ENCODE results near the gene PDS5A. TPM values are rescaled to one million over a fixed set of nuclear protein-coding genes. Genes with fewer than 3 reads are reported as not detected.
"Not testable (repeated sequence)": the region's sequence is repeated elsewhere in the genome, so short reads cannot be mapped to it uniquely, and the experiment has no call there.

The PDS5A gene
- total RNA-seq, 1 donor from 2014 or later, result 74.8 TPM

GRCh38 chr4:39820186-39820585 is 157.5 kb downstream of the PDS5A start:
- H3K9me3 ChIP-seq, result no peaks in the 10 kb centered on the region
- no peak overlapping the region for H3K27ac ChIP-seq
- no peak for TF ChIP-seq CTCF (IDR thresholded peaks at IDR 0.05)
- H3K27me3 ChIP-seq (ENCODE audit: low read depth), result no peaks in the 10 kb centered on the region
- H3K4me3 ChIP-seq, result no peak overlapping the region
- peaks cover 22% of the 10 kb centered on the region for H3K36me3 ChIP-seq
- intact Hi-C loops (cut with DNase I), result no loop called here
- H3K4me1 ChIP-seq, result no peaks in the 10 kb centered on the region
- no peak for DNase-seq
- ATAC-seq, result no peak

GRCh38 chr4:39818646-39819045 is 159.1 kb downstream of the PDS5A start:
- H3K4me1 ChIP-seq, result no peaks in the 10 kb centered on the region
- no peaks in the 10 kb centered on the region for H3K27me3 ChIP-seq (ENCODE audit: low read depth)
- no peak for ATAC-seq
- peaks cover 10% of the 10 kb centered on the region for H3K36me3 ChIP-seq
- no peak overlapping the region for H3K4me3 ChIP-seq
- intact Hi-C loops (cut with DNase I), result no loop called here
- H3K27ac ChIP-seq, result no peak overlapping the region
- DNase-seq, result no peak
- TF ChIP-seq CTCF (IDR thresholded peaks at IDR 0.05), result no peak
- no peaks in the 10 kb centered on the region for H3K9me3 ChIP-seq

- Histone ChIP-seq H3K27me3 (ENCODE audit: low read depth) (no peaks in the 10 kb centered on the region), H3K4me1 (no peaks in the 10 kb centered on the region), H3K27ac (no peak overlapping the region), H3K4me3 (no peak overlapping the region), H3K9me3 (no peaks in the 10 kb centered on the region), H3K36me3 (no peaks in the 10 kb centered on the region)
- DNase-seq (no peak), ATAC-seq (no peak)
- TF ChIP-seq CTCF (IDR thresholded peaks at IDR 0.05), result no peak
- intact Hi-C loops (cut with DNase I), result no loop called here
Measured at GRCh38 chr4:39814403-39815185, 163.1 kb downstream of the PDS5A start.

- H3K27me3 ChIP-seq (ENCODE audit: low read depth); DNase-seq; H3K36me3 ChIP-seq; H3K9me3 ChIP-seq; H3K4me1 ChIP-seq; intact Hi-C loops (cut with DNase I); ATAC-seq; H3K27ac ChIP-seq; H3K4me3 ChIP-seq: not testable (repeated sequence)
Measured at GRCh38 chr4:39813761-39814160, 163.9 kb downstream of the PDS5A start.

GRCh38 chr4:39813033-39813432 is 164.7 kb downstream of the PDS5A start:
- H3K27me3 ChIP-seq (ENCODE audit: low read depth); DNase-seq; H3K4me3 ChIP-seq; ATAC-seq; H3K36me3 ChIP-seq; H3K4me1 ChIP-seq; H3K9me3 ChIP-seq; H3K27ac ChIP-seq; intact Hi-C loops (cut with DNase I): not testable (repeated sequence)

GRCh38 chr4:39812500-39812899 is 165.2 kb downstream of the PDS5A start:
- TF ChIP-seq CTCF (IDR thresholded peaks at IDR 0.05), result no peak
- Histone ChIP-seq H3K4me3 (no peak overlapping the region), H3K27me3 (ENCODE audit: low read depth) (no peaks in the 10 kb centered on the region), H3K4me1 (no peaks in the 10 kb centered on the region), H3K36me3 (no peaks in the 10 kb centered on the region), H3K27ac (no peak overlapping the region), H3K9me3 (no peaks in the 10 kb centered on the region)
- no peak for DNase-seq
- intact Hi-C loops (cut with DNase I), result no loop called here
- ATAC-seq, result no peak
